A673 (cell line): ENCODE data around the gene KCNJ15.

Experiments used
- EZH2 ChIP-seq: fragments of 200-600 bp; sonication (generic); IDR thresholded peaks from 2 replicates; pipeline ENCODE4 v1.6.1; 2017; ENCODE audit warnings: borderline replicate concordance, low read depth, mild to moderate bottlenecking, mixed read lengths, antibody characterized with exemption, low read length; ENCODE audit not compliant: poor library complexity, severe bottlenecking
- TF ChIP-seq, protein P1 (sequence below): fragments of 300-800, 200-600 bp; sonication (generic); conservative IDR thresholded peaks from 2 replicates; pipeline ENCODE4 v1.5.1; 2017; ENCODE audit warnings: low read depth, mild to moderate bottlenecking, antibody characterized with exemption, low read length, moderate library complexity, mixed read lengths

DNA sequence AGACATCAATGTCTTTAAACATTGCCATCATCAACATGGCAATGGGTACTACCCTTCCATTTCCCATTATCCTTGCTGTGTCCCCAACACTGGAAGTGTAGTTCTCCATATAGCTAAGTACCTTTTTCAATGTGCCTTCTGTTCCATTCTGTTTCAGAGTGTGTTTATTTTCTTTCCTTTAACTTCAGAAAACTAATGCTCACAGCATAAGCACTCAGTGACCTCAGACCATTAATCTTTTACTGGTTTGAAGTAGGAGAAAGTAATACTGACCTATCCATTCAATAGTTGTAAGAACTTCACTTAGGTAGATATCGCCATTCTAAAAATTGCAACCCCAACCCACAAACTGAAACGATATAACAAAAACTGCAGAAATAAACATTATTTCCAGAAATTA, 37.8 kb downstream of the KCNJ15 start:
- TF ChIP-seq, protein P1, sequence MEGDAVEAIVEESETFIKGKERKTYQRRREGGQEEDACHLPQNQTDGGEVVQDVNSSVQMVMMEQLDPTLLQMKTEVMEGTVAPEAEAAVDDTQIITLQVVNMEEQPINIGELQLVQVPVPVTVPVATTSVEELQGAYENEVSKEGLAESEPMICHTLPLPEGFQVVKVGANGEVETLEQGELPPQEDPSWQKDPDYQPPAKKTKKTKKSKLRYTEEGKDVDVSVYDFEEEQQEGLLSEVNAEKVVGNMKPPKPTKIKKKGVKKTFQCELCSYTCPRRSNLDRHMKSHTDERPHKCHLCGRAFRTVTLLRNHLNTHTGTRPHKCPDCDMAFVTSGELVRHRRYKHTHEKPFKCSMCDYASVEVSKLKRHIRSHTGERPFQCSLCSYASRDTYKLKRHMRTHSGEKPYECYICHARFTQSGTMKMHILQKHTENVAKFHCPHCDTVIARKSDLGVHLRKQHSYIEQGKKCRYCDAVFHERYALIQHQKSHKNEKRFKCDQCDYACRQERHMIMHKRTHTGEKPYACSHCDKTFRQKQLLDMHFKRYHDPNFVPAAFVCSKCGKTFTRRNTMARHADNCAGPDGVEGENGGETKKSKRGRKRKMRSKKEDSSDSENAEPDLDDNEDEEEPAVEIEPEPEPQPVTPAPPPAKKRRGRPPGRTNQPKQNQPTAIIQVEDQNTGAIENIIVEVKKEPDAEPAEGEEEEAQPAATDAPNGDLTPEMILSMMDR: no peak
- no peak for TF ChIP-seq EZH2
